SK-N-SH (cell line): ENCODE results near the gene PDE6B. TPM values are rescaled to one million over a fixed set of nuclear protein-coding genes. Genes with fewer than 3 reads are reported as not detected.
A peak's percentile ranks its signal among the peaks of the same experiment; 100 is the strongest.

Source experiments
- CTCF ChIA-PET: fragments of 300-600, 350-600 bp; formaldehyde crosslinking; extraction: SDS; loops from one replicate; lab custom pipeline; 2021; lab: Yijun Ruan, JAX
- POLR2A ChIA-PET: fragments of 350-600 bp; sonication (Branson Sonifier 250); formaldehyde crosslinking; extraction: SDS; loops from one replicate; lab custom pipeline; 2020; ENCODE audit warnings: antibody characterized with exemption, inconsistent platforms; lab: Yijun Ruan, JAX
- DNase-seq: peaks from one replicate; pipeline ENCODE4 v3.0.0; 2012
- H2AFZ ChIP-seq: fragments of 200-600 bp; sonication (generic); 2 replicates; pipeline ENCODE4 v1.8.1; 2016; ENCODE audit warnings: antibody characterized with exemption, mild to moderate bottlenecking, low read depth
- H3F3A ChIP-seq: fragments of 200-600 bp; sonication (generic); replicated peaks from 2 replicates; pipeline ENCODE3; 2016; ENCODE audit warnings: antibody characterized with exemption, mild to moderate bottlenecking; ENCODE audit not compliant: insufficient read depth
- H3K27ac ChIP-seq, 2 experiments: fragments of 200-500 bp in 1 of 2; fragments of 200-600 bp in 1 of 2; sonication (Bioruptor generic) in 1 of 2; sonication (generic), shearing (Covaris generic) in 1 of 2; 2 replicates each; pipeline versions ENCODE4 v1.5.1 to v1.6.1; 2014 to 2016; ENCODE audit warnings: low read depth in 2 of 2, inconsistent platforms in 1 of 2, low read length in 1 of 2, mild to moderate bottlenecking in 1 of 2, mixed read lengths in 1 of 2
- H3K27me3 ChIP-seq: fragments of 200-600 bp; sonication (generic), shearing (Covaris generic); 2 replicates; pipeline ENCODE4 v1.6.1; 2016; ENCODE audit warnings: mixed run types; ENCODE audit not compliant: insufficient read depth
- H3K36me3 ChIP-seq, 2 experiments: fragments of 200-500 bp in 1 of 2; fragments of 200-600 bp in 1 of 2; sonication (Bioruptor generic) in 1 of 2; sonication (generic) in 1 of 2; replicated peaks in 1 of 2; 2 replicates each; pipeline versions ENCODE3 to v1.5.1; 2014 to 2016; ENCODE audit warnings: low read length in 1 of 2, mild to moderate bottlenecking in 1 of 2; ENCODE audit not compliant: insufficient read depth in 2 of 2, control insufficient read depth in 1 of 2
- H3K4me1 ChIP-seq, 2 experiments: fragments of 200-500 bp in 1 of 2; fragments of 200-600 bp in 1 of 2; sonication (Bioruptor generic) in 1 of 2; sonication (generic), shearing (Covaris generic) in 1 of 2; 2 replicates each; pipeline versions ENCODE4 v1.5.1 to v1.6.1; 2014 to 2016; ENCODE audit warnings: low read depth in 1 of 2, low read length in 1 of 2, mixed run types in 1 of 2; ENCODE audit not compliant: insufficient read depth in 2 of 2, control insufficient read depth in 1 of 2
- H3K4me2 ChIP-seq: fragments of 200-600 bp; sonication (generic), shearing (Covaris generic); 2 replicates; pipeline ENCODE4 v1.6.1; 2017; ENCODE audit warnings: mixed run types
- H3K4me3 ChIP-seq, 2 experiments: fragments of 200-500 bp in 1 of 2; fragments of 200-600 bp in 1 of 2; sonication (Bioruptor generic) in 1 of 2; sonication (generic), shearing (Covaris generic) in 1 of 2; 2 replicates each; pipeline versions ENCODE4 v1.5.1 to v1.8.1; 2014 to 2016; ENCODE audit warnings: low read depth in 2 of 2, inconsistent platforms in 1 of 2, low read length in 1 of 2, mild to moderate bottlenecking in 1 of 2, mixed read lengths in 1 of 2, moderate library complexity in 1 of 2
- H3K79me2 ChIP-seq: fragments of 200-600 bp; sonication (generic); 2 replicates; pipeline ENCODE4 v1.8.1; 2017; ENCODE audit warnings: mild to moderate bottlenecking; ENCODE audit not compliant: insufficient read depth
- H3K9ac ChIP-seq: fragments of 200-600 bp; sonication (generic); 2 replicates; pipeline ENCODE4 v1.6.1; 2017; ENCODE audit warnings: mixed run types
- H3K9me2 ChIP-seq: fragments of 200-600 bp; sonication (generic); 2 replicates; pipeline ENCODE4 v1.6.1; 2017; ENCODE audit warnings: mixed run types
- H3K9me3 ChIP-seq: fragments of 200-600 bp; sonication (generic); 2 replicates; pipeline ENCODE4 v1.6.1; 2017; ENCODE audit warnings: mixed run types, mild to moderate bottlenecking, moderate library complexity
- H4K20me1 ChIP-seq: fragments of 200-600 bp; sonication (generic); 2 replicates; pipeline ENCODE4 v1.6.1; 2017; ENCODE audit warnings: mild to moderate bottlenecking, mixed run types; ENCODE audit not compliant: insufficient read depth
- EP300 ChIP-seq, 2 experiments: IDR thresholded peaks; 2 replicates each; pipeline versions ENCODE4 v1.4.0 to v1.6.1; 2012; ENCODE audit warnings: borderline replicate concordance in 1 of 2, low read depth in 1 of 2, low read length in 1 of 2
- FOXJ3 ChIP-seq: sonication (generic); formaldehyde crosslinking; IDR thresholded peaks from 2 replicates; pipeline ENCODE4 v1.5.1; 2020; ENCODE audit warnings: mild to moderate bottlenecking, missing genetic modification reagents
- JUND ChIP-seq: IDR thresholded peaks from 2 replicates; pipeline ENCODE4 v1.4.0; 2012
- MEF2A ChIP-seq: IDR thresholded peaks from 2 replicates; pipeline ENCODE4 v1.4.0; 2012; ENCODE audit warnings: low read depth, borderline replicate concordance
- RCOR1 ChIP-seq: fragments of 150-350 bp; IDR thresholded peaks from 2 replicates; pipeline ENCODE4 v1.6.1; 2017; ENCODE audit warnings: antibody characterized with exemption, low read length
- RXRA ChIP-seq: IDR thresholded peaks from 2 replicates; pipeline ENCODE4 v1.4.0; 2012; ENCODE audit warnings: low read depth, mild to moderate bottlenecking, borderline replicate concordance
- TEAD4 ChIP-seq: IDR thresholded peaks from 2 replicates; pipeline ENCODE4 v1.4.0; 2012; ENCODE audit warnings: mild to moderate bottlenecking, borderline replicate concordance; ENCODE audit not compliant: insufficient read depth
- WGBS: methylation state at CpG from one replicate; pipeline ENCODE4 v1.1.6; 2017; ENCODE audit warnings: low lambda C conversion rate; 5-methylcytosine and 5-hydroxymethylcytosine counted together
- polyA plus RNA-seq, 3 experiments: library from polyadenylated mRNA; depleted of rRNA; stranded (reverse); fragments of >200 nt; gene quantifications; 2 replicates each; pipeline ENCODE4 v1.2.3, GENCODE V29; 2012
- TF ChIP-seq, protein P1 (sequence below): IDR thresholded peaks from 2 replicates; pipeline ENCODE4 v1.4.0; 2012; ENCODE audit warnings: low read depth, borderline replicate concordance
- TF ChIP-seq, protein P2 (sequence below): fragments of 150-350 bp; IDR thresholded peaks from 2 replicates; pipeline ENCODE4 v1.6.1; 2017; ENCODE audit warnings: antibody characterized with exemption, low read length, low read depth, borderline replicate concordance

PDE6B gene
- polyA plus RNA-seq, 1 of the 3 experiments (the other 2 are of a cell fraction), result 1.2 TPM

DNA sequence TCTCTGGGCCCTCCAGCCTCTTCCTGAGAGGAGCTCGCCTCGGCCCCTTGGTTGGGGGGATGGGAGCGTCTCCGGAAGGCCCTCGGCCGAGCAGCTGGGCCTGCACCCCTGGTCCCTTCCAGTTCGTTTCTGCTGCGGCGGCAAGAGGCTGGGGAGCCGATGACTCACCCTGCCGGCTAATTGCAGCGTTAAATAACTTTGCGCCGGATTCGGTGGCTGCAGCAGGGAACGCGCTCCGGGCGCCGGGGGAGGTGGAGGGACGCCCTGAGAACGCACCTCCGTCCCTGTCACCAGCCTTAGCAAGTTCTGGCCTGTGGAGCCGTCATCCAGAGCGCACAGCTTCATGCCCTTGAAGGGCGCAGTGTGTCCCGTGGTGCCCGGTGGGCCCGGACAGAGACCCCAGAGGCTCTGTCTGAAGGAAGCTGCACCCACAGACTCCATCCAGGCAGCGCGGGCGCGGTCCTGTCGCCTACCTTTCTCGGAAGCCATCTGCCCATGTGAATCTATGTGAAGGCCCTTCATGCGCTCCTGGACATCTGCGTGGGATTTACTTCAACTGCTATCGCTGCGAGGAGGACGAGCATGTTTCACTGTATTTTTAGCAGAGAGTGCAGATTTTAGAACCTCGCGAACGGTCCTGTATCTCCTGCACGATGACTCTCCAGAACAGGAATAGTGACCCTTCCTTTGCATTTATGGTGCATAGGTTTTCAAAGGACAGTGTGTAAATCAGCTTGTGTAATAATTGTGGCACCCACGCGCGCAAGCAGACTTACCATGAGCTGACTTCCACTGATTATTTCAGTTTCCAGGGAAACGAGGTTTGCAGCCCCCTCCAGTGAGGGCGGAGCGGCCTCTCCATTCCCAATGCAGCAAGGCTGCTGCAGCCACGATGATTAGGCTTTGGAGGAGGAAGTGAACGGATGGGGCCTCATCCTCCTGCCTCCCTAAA, 47.6 kb upstream of the PDE6B start:
- Histone ChIP-seq H3K4me1 (no peaks in the 10 kb centered on the region; a peak in 1 of 4 replicates), H4K20me1 (no peaks in the 10 kb centered on the region), H3K4me3 (no peak overlapping the region), H3K9ac (no peak overlapping the region), H3K79me2 (no peaks in the 10 kb centered on the region), H3K4me2 (no peak overlapping the region), H3K36me3 (no peaks in the 10 kb centered on the region), H2AFZ (no peak overlapping the region), H3K9me2 (no peaks in the 10 kb centered on the region), H3F3A (no peaks in the 10 kb centered on the region), H3K27ac (no peak overlapping the region), H3K9me3 (no peaks in the 10 kb centered on the region), H3K27me3 (peaks cover 48% of the 10 kb centered on the region)
- peak; percentile 52 for DNase-seq
- no peak for TF ChIP-seq TEAD4
- WGBS, result 52% methylated on average over 31 of the region's 52 CpGs
- ChIA-PET CTCF (interaction anchor here (1.2 kb wide), 1 partner anchor 9 kb away, joined by 4 read pairs; no protein-coding TSS in a partner anchor), POLR2A (no interaction called here)

DNA sequence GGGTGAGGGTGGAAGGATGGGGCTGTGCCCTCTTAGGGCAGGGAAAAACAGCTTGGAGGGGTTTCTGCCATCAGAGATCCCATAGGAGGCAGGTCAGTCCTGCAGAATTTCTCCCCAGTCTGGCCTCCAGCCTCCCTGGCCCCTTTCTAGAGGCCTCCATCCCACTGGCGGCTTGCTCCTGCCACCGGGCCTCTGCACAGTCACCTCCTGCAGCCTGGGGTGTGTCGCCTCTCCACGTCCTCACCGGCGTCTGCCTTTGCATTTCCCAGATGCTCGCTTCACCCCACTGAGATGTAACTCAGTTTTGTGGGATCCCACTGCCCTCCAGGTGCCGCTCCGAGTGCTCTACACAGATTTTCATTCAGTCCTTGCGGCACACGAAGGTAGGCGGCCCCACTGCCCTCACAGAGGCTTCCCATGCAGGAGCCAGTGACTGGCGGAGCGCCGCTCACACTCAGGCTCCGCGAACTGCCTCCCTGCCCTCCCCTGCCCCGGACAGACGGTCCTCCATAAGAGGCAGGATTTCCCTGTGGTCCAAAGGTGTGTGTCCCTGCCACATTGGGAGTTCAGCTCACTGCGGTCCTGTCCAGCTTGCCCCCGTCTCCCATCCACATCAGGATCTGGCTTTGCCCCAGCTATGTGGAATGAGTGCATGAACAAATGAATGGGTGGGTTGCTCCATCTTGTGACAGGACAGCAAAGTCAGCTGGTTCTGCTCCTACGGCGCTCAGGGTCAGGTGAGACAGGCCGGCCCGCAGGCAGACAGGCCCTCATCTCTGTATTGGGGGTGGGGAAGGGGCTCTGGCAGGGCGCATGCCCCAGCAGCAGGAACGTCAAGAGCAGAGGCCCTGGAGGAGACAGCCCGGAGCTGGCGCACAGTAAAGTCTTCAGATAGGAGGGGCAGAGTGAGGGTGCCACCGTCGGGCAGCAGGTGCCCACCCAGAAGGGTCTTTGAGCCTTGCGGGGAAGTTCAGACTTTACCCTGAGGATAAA, 46.6 kb upstream of the PDE6B start:
- H3K4me3 ChIP-seq, result no peak overlapping the region
- no peaks in the 10 kb centered on the region for H3F3A ChIP-seq
- no peak for DNase-seq
- 45% methylated on average over 26 of the region's 32 CpGs for WGBS
- no peak overlapping the region for H3K9ac ChIP-seq
- CTCF ChIA-PET, result interaction anchor here (1.1 kb wide), 1 partner anchor 164 kb away, joined by 3 read pairs; no protein-coding TSS in a partner anchor
- H3K27ac ChIP-seq, result no peak overlapping the region
- no peaks in the 10 kb centered on the region for H3K79me2 ChIP-seq
- TF ChIP-seq TEAD4, result no peak
- TF ChIP-seq, protein P1, sequence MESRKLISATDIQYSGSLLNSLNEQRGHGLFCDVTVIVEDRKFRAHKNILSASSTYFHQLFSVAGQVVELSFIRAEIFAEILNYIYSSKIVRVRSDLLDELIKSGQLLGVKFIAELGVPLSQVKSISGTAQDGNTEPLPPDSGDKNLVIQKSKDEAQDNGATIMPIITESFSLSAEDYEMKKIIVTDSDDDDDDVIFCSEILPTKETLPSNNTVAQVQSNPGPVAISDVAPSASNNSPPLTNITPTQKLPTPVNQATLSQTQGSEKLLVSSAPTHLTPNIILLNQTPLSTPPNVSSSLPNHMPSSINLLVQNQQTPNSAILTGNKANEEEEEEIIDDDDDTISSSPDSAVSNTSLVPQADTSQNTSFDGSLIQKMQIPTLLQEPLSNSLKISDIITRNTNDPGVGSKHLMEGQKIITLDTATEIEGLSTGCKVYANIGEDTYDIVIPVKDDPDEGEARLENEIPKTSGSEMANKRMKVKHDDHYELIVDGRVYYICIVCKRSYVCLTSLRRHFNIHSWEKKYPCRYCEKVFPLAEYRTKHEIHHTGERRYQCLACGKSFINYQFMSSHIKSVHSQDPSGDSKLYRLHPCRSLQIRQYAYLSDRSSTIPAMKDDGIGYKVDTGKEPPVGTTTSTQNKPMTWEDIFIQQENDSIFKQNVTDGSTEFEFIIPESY, result no peak
- no peak for TF ChIP-seq FOXJ3 (CRISPR knock-in tag)
- no peak for TF ChIP-seq EP300 (IDR thresholded peaks at IDR 0.05; ENCODE audit: borderline replicate concordance in 1 of 2, low read depth in 1 of 2, low read length in 1 of 2)
- no peak for TF ChIP-seq RCOR1
- no peak for TF ChIP-seq JUND
- no peak for TF ChIP-seq MEF2A
- TF ChIP-seq RXRA, result no peak
- TF ChIP-seq, protein P2, sequence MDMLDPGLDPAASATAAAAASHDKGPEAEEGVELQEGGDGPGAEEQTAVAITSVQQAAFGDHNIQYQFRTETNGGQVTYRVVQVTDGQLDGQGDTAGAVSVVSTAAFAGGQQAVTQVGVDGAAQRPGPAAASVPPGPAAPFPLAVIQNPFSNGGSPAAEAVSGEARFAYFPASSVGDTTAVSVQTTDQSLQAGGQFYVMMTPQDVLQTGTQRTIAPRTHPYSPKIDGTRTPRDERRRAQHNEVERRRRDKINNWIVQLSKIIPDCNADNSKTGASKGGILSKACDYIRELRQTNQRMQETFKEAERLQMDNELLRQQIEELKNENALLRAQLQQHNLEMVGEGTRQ, result no peak
- TF ChIP-seq, all 33 proteins: peak for 0
- Histone ChIP-seq H4K20me1 (no peaks in the 10 kb centered on the region), H3K4me2 (no peak overlapping the region), H3K9me3 (no peaks in the 10 kb centered on the region), H2AFZ (no peak overlapping the region), H3K36me3 (no peaks in the 10 kb centered on the region), H3K4me1 (no peaks in the 10 kb centered on the region; a peak in 1 of 4 replicates), H3K9me2 (no peaks in the 10 kb centered on the region), H3K27me3 (peaks cover 39% of the 10 kb centered on the region)
- POLR2A ChIA-PET, result no interaction called here
